Peyer's patch (tissue), 4 donors: Measurements from ENCODE around the gene LSM10.

ENCODE experiments used
- POLR2A ChIP-seq, 2 donors: fragments of 450-650 bp; IDR thresholded peaks; one replicate each; pipeline ENCODE4 v1.5.1; 2017; ENCODE audit warnings: antibody characterized with exemption in 2 of 2, mild to moderate bottlenecking in 2 of 2, moderate library complexity in 2 of 2
- TF ChIP-seq, protein P1 (sequence below), 6 experiments: fragments of 450-650 bp in 4 of 6; fragments of 200-600 bp in 2 of 6; sonication (generic) in 1 of 6; IDR thresholded peaks; one replicate each; pipeline ENCODE4 v1.5.1; 2017 to 2019; ENCODE audit warnings: antibody characterized with exemption in 6 of 6, mild to moderate bottlenecking in 3 of 6, moderate library complexity in 1 of 6

- TF ChIP-seq, protein P1, sequence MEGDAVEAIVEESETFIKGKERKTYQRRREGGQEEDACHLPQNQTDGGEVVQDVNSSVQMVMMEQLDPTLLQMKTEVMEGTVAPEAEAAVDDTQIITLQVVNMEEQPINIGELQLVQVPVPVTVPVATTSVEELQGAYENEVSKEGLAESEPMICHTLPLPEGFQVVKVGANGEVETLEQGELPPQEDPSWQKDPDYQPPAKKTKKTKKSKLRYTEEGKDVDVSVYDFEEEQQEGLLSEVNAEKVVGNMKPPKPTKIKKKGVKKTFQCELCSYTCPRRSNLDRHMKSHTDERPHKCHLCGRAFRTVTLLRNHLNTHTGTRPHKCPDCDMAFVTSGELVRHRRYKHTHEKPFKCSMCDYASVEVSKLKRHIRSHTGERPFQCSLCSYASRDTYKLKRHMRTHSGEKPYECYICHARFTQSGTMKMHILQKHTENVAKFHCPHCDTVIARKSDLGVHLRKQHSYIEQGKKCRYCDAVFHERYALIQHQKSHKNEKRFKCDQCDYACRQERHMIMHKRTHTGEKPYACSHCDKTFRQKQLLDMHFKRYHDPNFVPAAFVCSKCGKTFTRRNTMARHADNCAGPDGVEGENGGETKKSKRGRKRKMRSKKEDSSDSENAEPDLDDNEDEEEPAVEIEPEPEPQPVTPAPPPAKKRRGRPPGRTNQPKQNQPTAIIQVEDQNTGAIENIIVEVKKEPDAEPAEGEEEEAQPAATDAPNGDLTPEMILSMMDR (IDR thresholded peaks at IDR 0.05), result no peak
- no peak for TF ChIP-seq POLR2A (IDR thresholded peaks at IDR 0.05)
Measured at GRCh38 chr1:36349839-36350238, 47.9 kb downstream of the LSM10 start.
